ENCODE data around the gene GSN.

DNA sequence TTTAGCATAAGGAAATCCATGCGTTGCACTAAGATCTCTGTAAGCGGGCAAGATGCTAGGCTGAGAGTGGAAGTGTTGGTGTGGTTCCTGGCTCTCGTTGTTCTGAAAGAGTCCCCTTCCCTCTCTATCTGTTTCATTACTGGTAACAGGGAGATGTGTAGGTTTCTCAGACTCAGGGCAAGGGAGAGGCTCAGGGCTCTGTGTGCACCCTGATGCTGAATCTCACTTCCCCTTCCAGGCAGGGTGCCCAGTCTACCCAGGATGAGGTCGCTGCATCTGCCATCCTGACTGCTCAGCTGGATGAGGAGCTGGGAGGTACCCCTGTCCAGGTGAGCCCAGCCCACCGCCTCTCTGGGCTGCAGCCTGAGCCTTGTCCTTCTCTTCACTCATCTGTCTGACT lies 56.4 kb downstream of the GSN start:
- TF ChIP-seq, protein P1, sequence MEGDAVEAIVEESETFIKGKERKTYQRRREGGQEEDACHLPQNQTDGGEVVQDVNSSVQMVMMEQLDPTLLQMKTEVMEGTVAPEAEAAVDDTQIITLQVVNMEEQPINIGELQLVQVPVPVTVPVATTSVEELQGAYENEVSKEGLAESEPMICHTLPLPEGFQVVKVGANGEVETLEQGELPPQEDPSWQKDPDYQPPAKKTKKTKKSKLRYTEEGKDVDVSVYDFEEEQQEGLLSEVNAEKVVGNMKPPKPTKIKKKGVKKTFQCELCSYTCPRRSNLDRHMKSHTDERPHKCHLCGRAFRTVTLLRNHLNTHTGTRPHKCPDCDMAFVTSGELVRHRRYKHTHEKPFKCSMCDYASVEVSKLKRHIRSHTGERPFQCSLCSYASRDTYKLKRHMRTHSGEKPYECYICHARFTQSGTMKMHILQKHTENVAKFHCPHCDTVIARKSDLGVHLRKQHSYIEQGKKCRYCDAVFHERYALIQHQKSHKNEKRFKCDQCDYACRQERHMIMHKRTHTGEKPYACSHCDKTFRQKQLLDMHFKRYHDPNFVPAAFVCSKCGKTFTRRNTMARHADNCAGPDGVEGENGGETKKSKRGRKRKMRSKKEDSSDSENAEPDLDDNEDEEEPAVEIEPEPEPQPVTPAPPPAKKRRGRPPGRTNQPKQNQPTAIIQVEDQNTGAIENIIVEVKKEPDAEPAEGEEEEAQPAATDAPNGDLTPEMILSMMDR (IDR thresholded peaks at IDR 0.05): no peak
- TF ChIP-seq POLR2AphosphoS5 (IDR thresholded peaks at IDR 0.05; ENCODE audit: insufficient read depth in 1 of 2, low read depth in 1 of 2): no peak

All from vagina (tissue), 2 donors.